Measurements from ENCODE around the gene C10orf88. TPM values are rescaled to one million over a fixed set of nuclear protein-coding genes. Genes with fewer than 3 reads are reported as not detected.

The C10orf88 gene
- total and polyA plus RNA-seq, 2 experiments from 2014 or later, result 5.6 to 11.1 TPM

- TF ChIP-seq CTCF (conservative IDR thresholded peaks at IDR 0.05; ENCODE audit: low read depth in 2 of 2) (no peak), ZNF331 (CRISPR knock-in tag; IDR thresholded peaks at IDR 0.05; ENCODE audit: low read depth) (no peak), EZH2 (IDR thresholded peaks at IDR 0.05; ENCODE audit: low read depth, unreplicated experiment) (no peak), POLR2AphosphoS5 (IDR thresholded peaks at IDR 0.05; ENCODE audit: low read depth) (no peak), ZNF114 (CRISPR knock-in tag; IDR thresholded peaks at IDR 0.05) (no peak), JUNB (IDR thresholded peaks at IDR 0.05; ENCODE audit: unreplicated experiment) (no peak), EZH2phosphoT487 (IDR thresholded peaks at IDR 0.05; ENCODE audit: unreplicated experiment) (no peak), STAT1 (IDR thresholded peaks at IDR 0.05; ENCODE audit: unreplicated experiment) (no peak)
These were observed 3.4 kb upstream of the C10orf88 start (continued) for GRCh38 chr10:122957474-122957873.

GRCh38 chr10:122955892-122956291 is 1.9 kb upstream of the C10orf88 start:
- H3K36me3 ChIP-seq (ENCODE audit: insufficient read depth), result no peaks in the 10 kb centered on the region; the same call in 1 of the 2 replicates
- H3K9me2 ChIP-seq (ENCODE audit: insufficient read depth), result peaks cover 12% of the 10 kb centered on the region
- no peaks in the 10 kb centered on the region; the same call in 1 of the 2 replicates for H3K79me2 ChIP-seq (replicated peaks; ENCODE audit: insufficient read depth)
- H3K4me3 Mint-ChIP-seq, result no peak overlapping the region
- DNase-seq (ENCODE audit: low spot score) (no peak), ATAC-seq (no peak)
- H3K4me2 ChIP-seq, result no peak overlapping the region
- peaks cover 37% of the 10 kb centered on the region for H3K27me3 Mint-ChIP-seq (ENCODE audit: insufficient read depth, low read depth, poor library complexity)
- peaks cover 18% of the 10 kb centered on the region; the same call in 2 of the 3 replicates for H3K9me3 Mint-ChIP-seq
- H3K27me3 ChIP-seq (ENCODE audit: insufficient read depth), result peaks cover 30% of the 10 kb centered on the region
- 0 out of 2 replicates have a peak, but pooled peaks cover 2% of the 10 kb centered on the region for H3F3A ChIP-seq (replicated peaks; ENCODE audit: low read depth)
- peaks cover 7% of the 10 kb centered on the region for H3K36me3 Mint-ChIP-seq (ENCODE audit: low read depth)
- H3K27ac Mint-ChIP-seq, result no peak overlapping the region
- no peak overlapping the region for H2AFZ ChIP-seq
- H3K4me1 ChIP-seq (ENCODE audit: insufficient read depth), result peaks cover 4% of the 10 kb centered on the region; the same call in 1 of the 2 replicates
- H3K27ac ChIP-seq (ENCODE audit: low read depth), result no peak overlapping the region
- H3K4me3 ChIP-seq, result no peak overlapping the region
- H4K20me1 ChIP-seq (replicated peaks; ENCODE audit: insufficient read depth), result no peaks in the 10 kb centered on the region; the same call in 1 of the 2 replicates
- peaks cover 9% of the 10 kb centered on the region for H3K4me1 Mint-ChIP-seq
- TF ChIP-seq STAT1 (IDR thresholded peaks at IDR 0.05; ENCODE audit: unreplicated experiment) (no peak), CREB1 (CRISPR knock-in tag; IDR thresholded peaks at IDR 0.05; ENCODE audit: low read depth) (no peak), POLR2AphosphoS5 (IDR thresholded peaks at IDR 0.05; ENCODE audit: low read depth) (no peak), NANOG (IDR thresholded peaks at IDR 0.05; ENCODE audit: borderline replicate concordance) (no peak), ZNF462 (CRISPR knock-in tag; IDR thresholded peaks at IDR 0.05) (no peak), EZH2 (IDR thresholded peaks at IDR 0.05; ENCODE audit: low read depth, unreplicated experiment) (no peak), EZH2phosphoT487 (IDR thresholded peaks at IDR 0.05; ENCODE audit: unreplicated experiment) (no peak), ZNF331 (CRISPR knock-in tag; IDR thresholded peaks at IDR 0.05; ENCODE audit: low read depth) (no peak), JUNB (IDR thresholded peaks at IDR 0.05; ENCODE audit: unreplicated experiment) (no peak)
- TF ChIP-seq, protein P1, sequence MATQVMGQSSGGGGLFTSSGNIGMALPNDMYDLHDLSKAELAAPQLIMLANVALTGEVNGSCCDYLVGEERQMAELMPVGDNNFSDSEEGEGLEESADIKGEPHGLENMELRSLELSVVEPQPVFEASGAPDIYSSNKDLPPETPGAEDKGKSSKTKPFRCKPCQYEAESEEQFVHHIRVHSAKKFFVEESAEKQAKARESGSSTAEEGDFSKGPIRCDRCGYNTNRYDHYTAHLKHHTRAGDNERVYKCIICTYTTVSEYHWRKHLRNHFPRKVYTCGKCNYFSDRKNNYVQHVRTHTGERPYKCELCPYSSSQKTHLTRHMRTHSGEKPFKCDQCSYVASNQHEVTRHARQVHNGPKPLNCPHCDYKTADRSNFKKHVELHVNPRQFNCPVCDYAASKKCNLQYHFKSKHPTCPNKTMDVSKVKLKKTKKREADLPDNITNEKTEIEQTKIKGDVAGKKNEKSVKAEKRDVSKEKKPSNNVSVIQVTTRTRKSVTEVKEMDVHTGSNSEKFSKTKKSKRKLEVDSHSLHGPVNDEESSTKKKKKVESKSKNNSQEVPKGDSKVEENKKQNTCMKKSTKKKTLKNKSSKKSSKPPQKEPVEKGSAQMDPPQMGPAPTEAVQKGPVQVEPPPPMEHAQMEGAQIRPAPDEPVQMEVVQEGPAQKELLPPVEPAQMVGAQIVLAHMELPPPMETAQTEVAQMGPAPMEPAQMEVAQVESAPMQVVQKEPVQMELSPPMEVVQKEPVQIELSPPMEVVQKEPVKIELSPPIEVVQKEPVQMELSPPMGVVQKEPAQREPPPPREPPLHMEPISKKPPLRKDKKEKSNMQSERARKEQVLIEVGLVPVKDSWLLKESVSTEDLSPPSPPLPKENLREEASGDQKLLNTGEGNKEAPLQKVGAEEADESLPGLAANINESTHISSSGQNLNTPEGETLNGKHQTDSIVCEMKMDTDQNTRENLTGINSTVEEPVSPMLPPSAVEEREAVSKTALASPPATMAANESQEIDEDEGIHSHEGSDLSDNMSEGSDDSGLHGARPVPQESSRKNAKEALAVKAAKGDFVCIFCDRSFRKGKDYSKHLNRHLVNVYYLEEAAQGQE (IDR thresholded peaks at IDR 0.05; ENCODE audit: unreplicated experiment), result no peak
